KG1 (cell line): ENCODE results near the gene TANC2.

Experiments used
- DNase-seq: peaks from one replicate; lab custom pipeline; 2025; lab: John Stamatoyannopoulos, UW

The TANC2 gene

GRCh38 chr17:62965686-62966425, at the start of gene TANC2:
Gene TANC2, plus strand, starts transcription at chr17:62966235. Its CDS starts 43,325 bp downstream, at chr17:63009560.
- DNase-seq, result peak; percentile 50

- no peak for DNase-seq
Observed at GRCh38 chr17:62916684-62917571, 49.1 kb upstream of the TANC2 start.

GRCh38 chr17:62919388-62919787, 46.6 kb upstream of the TANC2 start:
- DNase-seq, result no peak

- no peak for DNase-seq
Observed at GRCh38 chr17:62920300-62920699, 45.7 kb upstream of the TANC2 start.

GRCh38 chr17:62921817-62922216, 44.2 kb upstream of the TANC2 start:
- no peak for DNase-seq

GRCh38 chr17:62923258-62924150, 42.5 kb upstream of the TANC2 start:
- DNase-seq, result no peak

- no peak for DNase-seq
Observed at GRCh38 chr17:62925267-62925836, 40.7 kb upstream of the TANC2 start.

- no peak for DNase-seq
Observed at GRCh38 chr17:62927083-62927482, 39.0 kb upstream of the TANC2 start.

- no peak for DNase-seq
Observed at GRCh38 chr17:62929320-62929719, 36.7 kb upstream of the TANC2 start.

- DNase-seq, result no peak
Observed at GRCh38 chr17:62931101-62931500, 34.9 kb upstream of the TANC2 start.

- no peak for DNase-seq
Observed at GRCh38 chr17:62933501-62934385, 32.3 kb upstream of the TANC2 start.

- no peak for DNase-seq
Observed at GRCh38 chr17:62935098-62935497, 30.9 kb upstream of the TANC2 start.

GRCh38 chr17:62935523-62935922, 30.5 kb upstream of the TANC2 start:
- DNase-seq, result no peak

GRCh38 chr17:62937606-62938005, 28.4 kb upstream of the TANC2 start:
- DNase-seq, result no peak

- DNase-seq, result no peak
Observed at GRCh38 chr17:62941358-62941991, 24.6 kb upstream of the TANC2 start.

GRCh38 chr17:62948370-62948769, 17.7 kb upstream of the TANC2 start:
- no peak for DNase-seq

- no peak for DNase-seq
Observed at GRCh38 chr17:62949036-62949435, 17.0 kb upstream of the TANC2 start.

GRCh38 chr17:62950067-62950466, 16.0 kb upstream of the TANC2 start:
- no peak for DNase-seq

- no peak for DNase-seq
Observed at GRCh38 chr17:62955841-62956352, 10.1 kb upstream of the TANC2 start.

GRCh38 chr17:62963296-62963695, 2.7 kb upstream of the TANC2 start:
- DNase-seq, result no peak
